WI38 (cell line): Measurements from ENCODE around the gene MYLK.
"Not testable (repeated sequence)": the region's sequence is repeated elsewhere in the genome, so short reads cannot be mapped to it uniquely, and the experiment has no call there.

ENCODE experiments used
- H3K4me3 ChIP-seq: 2 replicates; pipeline ENCODE4 v1.5.1; 2011; ENCODE audit warnings: low read depth, mild to moderate bottlenecking, control low read depth, low read length
- CTCF ChIP-seq: IDR thresholded peaks from 2 replicates; pipeline ENCODE4 v1.5.1; 2012; ENCODE audit warnings: low read depth, mild to moderate bottlenecking, control low read depth, low read length

Gene MYLK

GRCh38 chr3:123609063-123609462, 275.1 kb downstream of the MYLK start:
- no peak overlapping the region for H3K4me3 ChIP-seq
- TF ChIP-seq CTCF, result no peak

GRCh38 chr3:123608263-123608937, 275.7 kb downstream of the MYLK start:
- H3K4me3 ChIP-seq, result no peak overlapping the region
- TF ChIP-seq CTCF, result no peak

- TF ChIP-seq CTCF, result no peak
- H3K4me3 ChIP-seq, result no peak overlapping the region
Observed at GRCh38 chr3:123606527-123606926, 277.6 kb downstream of the MYLK start.

- TF ChIP-seq CTCF, result no peak
- H3K4me3 ChIP-seq, result no peak overlapping the region
Observed at GRCh38 chr3:123605789-123606234, 278.3 kb downstream of the MYLK start.

GRCh38 chr3:123603153-123603552, 281.0 kb downstream of the MYLK start:
- H3K4me3 ChIP-seq, result not testable (repeated sequence)

- no peak for TF ChIP-seq CTCF
Observed at GRCh38 chr3:123602325-123602724, 281.8 kb downstream of the MYLK start.

GRCh38 chr3:123600863-123601262, 283.3 kb downstream of the MYLK start:
- H3K4me3 ChIP-seq, result not testable (repeated sequence)

More at GRCh38 chr3:123602325-123602724, 281.8 kb downstream of the MYLK start:
- H3K4me3 ChIP-seq, result no peak overlapping the region

- no peak for TF ChIP-seq CTCF
- H3K4me3 ChIP-seq, result no peak overlapping the region
Observed at GRCh38 chr3:123597561-123597960, 286.6 kb downstream of the MYLK start.
